HG03097 (cell line): ENCODE data around the gene IRS1.

Source experiments
- ATAC-seq: cut with Tn5 transposase; IDR thresholded peaks from one replicate; pipeline ENCODE4 v1.9.1; 2021; ENCODE audit not compliant: unreplicated experiment, low FRiP score

Gene IRS1

DNA sequence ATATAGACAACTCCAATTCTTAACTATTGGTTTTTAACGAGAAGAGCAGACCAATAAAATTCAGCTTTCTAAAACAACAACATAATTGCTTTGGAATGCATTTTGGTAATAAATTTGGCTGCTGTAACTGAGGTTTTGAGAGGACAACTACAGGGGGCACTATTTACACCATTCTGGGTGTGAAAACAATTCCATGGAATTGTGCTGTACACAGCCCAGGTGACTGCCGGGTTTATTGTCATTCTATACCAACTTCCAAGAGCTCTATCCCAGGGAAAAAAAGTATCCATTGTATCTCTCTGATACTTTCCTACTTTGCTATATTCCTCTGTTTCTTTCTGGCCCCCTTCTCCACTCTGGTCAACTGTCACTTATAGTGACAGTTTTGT, 38.4 kb downstream of the IRS1 start:
- ATAC-seq: no peak

DNA sequence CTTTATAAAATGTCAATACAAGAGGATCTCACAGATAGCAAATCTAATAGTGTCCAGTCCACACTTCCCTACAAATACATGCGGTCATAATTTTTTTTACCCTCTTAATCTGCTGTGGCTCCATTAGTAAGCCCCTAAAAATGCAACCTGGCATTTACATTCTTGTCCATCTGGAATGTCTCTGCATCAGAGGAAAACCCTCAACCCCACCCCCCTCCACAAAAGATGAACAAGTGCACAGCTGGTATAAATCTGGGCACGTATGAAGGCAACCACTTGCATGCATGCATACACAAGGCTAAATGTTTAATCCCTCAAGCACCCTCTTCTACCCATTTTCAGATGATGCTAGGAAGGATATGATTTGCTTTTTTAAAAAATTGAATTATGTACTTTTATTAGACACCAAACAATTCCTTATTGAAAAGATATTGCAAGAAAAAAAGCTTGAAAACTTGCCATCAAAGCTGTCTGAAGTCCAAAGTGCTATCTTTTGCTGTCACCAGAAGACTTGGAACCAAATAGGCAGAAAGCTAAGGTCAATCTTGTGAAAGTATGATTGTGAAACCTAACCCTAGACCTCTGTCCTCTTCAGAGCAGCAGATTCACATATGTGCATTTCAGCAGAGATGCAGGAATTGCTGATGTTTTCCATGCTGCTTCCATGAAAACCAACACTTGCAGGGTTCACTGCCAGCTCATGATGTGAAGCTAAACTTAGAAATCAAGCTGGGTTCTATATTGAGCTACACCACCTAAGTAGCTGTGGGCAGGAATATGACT, 39.0 kb downstream of the IRS1 start:
- no peak for ATAC-seq

DNA sequence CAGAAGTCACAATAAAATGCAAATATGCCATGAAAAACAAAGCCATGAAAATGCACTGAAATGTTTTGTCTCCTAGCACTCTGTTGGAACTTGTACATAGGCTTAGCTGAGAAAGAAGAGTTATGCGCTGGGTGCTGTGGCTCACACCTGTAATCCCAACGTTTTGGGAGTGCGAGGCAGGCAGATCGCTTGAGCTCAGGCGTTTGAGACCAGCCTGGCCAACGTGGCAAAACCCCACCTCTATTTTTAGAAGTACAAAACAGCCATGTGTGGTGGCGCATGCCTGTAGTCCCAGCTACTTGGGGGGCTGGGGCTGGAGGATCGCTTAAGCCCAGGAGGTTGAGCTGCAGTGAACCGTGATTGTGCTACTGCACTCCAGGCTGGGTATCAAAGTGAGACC, 39.9 kb downstream of the IRS1 start:
- no peak for ATAC-seq

DNA sequence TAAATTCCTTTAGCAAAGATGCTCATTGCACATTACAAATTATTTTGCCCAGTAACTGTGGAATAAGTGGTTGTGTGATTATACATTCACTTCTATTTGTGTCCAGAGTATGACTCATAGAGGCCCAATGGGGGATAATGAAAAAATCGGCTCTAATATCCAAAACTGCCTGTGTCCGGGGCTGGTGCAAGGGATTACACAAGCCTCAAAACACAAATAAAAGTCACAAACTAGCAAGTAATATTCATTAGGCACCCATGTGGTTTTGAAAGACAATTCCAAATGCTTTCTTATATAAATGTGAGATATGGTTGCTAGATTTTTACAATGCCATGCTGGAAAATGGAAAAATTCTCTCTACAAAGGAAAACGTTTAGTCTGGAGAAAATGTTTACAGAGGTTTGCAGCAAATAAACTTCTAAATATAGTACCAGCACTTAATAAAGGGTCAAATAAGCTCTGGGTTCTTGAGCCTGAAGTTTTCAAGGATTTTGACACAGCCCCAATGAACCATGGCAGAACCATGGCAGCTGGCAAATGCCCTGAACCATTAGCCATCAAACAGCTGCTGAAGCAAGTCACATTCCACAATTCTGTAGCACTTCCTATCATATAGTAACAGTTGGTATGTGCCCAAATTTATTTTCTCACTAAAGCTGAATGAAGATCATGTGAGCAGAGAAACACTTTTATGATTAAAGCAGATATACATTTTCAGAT, 40.5 kb downstream of the IRS1 start:
- no peak for ATAC-seq

DNA sequence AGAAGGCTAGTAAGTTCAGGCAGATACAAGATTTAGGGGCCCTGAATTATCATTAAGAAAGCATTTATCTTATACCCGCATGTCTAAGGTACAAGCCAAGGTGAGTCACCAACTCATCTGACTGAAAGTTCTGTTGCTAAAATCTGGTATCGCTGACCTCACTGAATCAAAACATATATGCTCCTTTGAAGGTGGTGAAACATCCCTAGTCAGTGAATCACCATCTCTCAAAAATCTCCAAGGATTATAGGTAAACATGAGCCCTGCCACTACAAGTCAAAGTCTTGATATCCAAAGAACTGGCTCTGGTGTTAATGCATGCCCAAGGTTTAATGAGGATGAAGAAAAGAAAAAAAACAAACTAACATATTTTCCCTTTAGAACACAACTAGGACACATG, 43.5 kb downstream of the IRS1 start:
- no peak for ATAC-seq

DNA sequence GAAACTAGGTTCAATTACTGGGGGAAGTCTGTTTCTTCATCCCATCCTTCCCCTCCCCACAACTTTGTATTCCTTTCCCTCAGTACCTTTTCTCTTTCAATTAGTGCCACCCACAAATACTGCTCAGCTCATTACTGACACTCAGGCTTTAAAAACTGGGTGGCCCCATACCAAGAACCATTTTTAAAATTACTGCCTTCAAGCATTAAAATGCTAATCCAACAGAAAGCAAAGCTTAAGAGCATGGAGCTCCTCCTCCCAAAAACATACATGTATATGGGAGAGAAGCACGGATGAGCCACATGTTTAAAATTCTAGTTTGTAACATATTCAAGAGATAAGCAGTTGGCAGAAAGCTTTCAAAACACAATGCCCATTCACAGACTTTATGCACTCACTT, 44.0 kb downstream of the IRS1 start:
- ATAC-seq: no peak

DNA sequence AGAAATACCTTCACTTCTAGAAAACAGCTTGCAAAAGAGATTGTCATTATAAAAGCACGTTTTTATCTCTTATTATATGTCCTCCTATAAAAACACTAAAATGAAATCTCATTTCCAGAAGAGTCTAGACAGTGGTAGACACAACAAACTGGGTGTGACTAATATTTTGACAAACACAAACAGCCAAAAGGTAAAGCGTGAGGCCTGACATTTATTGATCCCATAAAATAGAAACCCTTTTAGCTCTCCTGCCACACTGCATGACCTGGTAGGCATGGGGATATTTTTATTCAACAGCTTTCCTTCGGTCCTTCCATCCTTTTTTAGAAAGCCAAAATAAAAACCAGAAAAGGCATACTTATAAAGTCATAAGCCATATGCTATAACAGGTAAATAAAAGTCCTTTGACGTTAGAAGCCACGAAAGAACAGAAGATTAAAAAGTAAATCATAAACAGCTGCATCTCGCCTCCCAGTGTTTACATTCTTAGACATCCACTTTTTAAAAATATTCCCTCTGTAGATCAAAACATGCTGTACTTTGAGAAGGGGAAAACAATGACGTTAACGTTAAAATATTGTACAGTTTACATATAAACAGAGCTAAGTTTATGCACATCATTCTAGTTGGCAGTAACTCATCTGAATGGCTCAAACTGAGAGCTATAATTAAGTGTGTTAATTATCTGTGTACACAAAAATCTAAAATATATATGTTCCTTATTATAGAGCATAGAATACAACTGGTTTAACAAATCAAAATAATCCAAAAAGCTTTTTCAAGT, 44.6 kb downstream of the IRS1 start:
- ATAC-seq: no peak

DNA sequence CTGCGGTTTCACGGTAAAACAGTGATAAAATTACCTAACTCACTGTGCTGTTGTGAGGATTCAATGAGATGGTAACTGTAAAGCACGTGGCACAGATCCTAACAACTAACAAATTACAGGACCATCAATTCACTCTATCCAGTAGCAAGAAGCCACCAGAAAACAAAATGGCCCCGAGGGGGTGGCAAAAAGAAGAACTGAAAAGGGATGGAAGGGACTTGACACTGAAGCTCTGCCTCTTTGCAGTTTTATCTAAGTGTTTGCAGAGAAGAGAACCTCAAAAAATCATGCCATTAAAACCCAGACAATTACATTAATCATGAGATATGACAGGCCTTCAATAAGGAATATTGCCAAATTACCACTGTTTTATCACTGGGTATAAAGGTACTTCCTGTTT, 46.7 kb downstream of the IRS1 start:
- no peak for ATAC-seq

DNA sequence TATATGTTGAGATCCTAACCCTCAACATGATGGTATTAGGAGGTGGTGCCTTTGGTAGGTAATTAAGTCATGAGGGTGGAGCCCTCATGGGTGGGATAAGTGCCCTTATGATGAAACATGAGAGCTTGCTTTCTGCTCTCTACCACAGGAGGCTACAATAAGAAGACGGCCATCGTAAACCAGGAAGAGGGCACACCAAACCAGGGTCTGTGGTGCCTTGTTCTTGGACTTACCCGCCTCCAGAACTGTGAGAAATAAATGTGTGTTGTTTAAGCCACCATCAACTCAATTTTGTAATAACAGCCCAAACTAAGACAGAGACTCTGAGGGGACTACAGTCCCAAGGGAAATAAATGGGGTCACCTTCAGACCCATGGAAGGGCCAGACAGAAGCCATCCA, 52.3 kb downstream of the IRS1 start:
- ATAC-seq: no peak

DNA sequence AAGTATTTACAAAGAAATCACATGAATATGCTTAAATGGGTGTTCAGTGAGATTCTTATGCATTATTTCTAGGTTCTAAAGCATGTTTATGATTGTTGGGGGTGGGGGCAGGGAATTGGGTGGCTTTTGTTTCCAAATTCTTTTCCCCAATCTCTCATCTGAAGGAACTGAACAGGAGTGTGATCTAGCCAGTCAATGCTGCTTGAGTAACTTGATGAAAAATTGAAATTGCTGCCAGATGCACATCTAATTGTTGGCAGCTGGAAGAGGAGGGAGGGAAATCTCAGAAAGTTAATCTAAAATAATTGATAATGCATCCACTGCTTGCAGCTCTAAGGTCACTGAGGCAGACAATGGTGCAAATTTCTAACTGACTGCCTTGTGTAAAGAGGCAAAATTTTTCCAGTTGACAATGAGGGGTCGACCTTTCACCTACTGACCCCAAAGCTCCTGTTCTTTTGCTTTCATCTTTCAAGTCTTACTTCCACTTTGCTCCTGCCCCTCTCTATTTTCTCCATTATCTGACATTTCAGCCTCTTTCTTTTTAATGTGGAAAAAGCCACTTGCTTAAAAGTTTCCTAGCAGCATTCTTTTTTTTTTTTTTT, 53.3 kb downstream of the IRS1 start:
- ATAC-seq: no peak

DNA sequence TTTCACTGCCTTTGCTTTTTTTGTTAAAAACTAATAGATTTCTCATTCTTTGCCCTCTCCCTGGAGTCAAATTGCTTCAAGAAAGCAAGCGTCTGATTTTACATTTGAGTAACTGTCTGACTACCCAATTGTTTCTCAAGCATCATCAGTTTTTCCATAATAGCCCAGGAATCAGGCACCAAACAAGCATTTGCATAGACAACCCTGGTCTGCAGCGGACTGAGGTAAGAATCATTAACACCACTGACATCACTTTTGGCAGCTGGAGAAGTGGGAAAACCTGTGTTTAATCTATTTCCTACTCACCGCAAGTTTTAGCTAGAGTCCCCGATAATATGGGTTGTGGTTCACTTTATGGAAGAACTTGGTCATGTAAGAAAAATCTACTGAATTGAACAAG, 55.7 kb downstream of the IRS1 start:
- no peak for ATAC-seq

DNA sequence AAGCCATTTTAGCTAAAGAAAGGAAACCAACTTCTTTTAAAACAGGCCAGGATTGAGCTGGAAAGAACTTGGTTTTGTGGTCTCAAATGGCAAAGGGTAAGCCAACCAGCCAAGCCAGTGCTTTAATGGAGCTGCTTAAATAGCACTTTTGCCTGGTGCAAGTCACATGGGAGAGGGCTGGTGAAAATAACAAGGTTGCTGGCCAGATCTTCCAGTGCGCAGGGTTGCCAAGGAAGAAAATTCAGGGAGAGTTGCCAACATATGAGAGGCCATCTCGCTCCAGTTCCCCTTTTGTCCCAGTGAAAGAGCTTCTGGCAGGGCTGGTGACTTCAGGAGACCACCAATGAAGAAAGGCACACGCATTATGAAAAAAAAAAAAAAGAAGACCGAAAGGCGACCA, 57.3 kb downstream of the IRS1 start:
- ATAC-seq: no peak

DNA sequence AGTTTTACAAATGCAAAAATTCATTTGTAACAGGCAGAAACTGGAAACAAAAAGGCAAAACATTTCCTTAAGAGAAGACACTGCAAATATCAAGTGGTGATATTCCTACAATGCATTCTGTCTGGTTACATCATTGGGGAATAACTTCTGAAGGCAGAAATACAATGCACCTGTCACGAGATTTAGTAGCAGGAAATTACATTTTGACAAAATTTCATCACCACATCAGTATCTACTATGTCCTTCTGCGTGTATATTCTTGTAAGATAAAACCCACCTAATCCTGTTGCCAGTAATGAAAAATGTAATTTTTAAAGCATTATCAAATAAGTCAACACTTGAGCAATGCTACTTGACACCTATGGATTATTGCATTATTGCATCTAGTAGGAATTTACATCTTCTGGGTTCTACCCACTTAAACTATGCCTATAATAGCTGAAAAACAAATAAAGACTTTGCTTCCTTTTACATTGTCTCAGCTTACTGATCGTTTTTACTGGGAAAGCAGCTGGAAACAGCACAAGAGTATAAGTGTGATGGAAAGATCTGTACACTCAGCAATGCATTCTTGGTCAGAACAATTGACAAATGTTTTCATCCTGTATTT, 59.5 kb downstream of the IRS1 start:
- no peak for ATAC-seq

DNA sequence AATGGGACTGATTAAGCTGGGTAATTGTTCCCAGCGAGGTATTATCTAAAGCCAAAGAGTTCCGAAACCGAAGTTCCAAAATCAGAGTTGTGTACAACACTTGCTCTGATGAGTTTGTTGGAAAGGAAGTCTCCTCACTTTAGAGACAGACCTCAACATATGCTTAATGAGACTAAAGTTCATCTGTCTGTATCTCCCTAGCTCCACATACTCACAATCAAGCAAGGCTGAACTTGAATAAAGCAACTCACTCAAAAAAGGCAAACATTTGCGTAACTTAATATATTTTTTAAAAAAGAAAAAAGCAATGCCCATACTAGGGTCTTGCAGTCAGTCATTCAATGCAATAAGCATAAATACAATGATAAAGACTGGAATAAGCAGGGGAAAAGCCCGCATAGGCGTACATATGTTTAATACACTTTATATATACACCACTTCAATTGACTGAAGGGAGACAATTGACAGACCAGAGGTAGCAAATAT, 60.0 kb downstream of the IRS1 start:
- no peak for ATAC-seq

DNA sequence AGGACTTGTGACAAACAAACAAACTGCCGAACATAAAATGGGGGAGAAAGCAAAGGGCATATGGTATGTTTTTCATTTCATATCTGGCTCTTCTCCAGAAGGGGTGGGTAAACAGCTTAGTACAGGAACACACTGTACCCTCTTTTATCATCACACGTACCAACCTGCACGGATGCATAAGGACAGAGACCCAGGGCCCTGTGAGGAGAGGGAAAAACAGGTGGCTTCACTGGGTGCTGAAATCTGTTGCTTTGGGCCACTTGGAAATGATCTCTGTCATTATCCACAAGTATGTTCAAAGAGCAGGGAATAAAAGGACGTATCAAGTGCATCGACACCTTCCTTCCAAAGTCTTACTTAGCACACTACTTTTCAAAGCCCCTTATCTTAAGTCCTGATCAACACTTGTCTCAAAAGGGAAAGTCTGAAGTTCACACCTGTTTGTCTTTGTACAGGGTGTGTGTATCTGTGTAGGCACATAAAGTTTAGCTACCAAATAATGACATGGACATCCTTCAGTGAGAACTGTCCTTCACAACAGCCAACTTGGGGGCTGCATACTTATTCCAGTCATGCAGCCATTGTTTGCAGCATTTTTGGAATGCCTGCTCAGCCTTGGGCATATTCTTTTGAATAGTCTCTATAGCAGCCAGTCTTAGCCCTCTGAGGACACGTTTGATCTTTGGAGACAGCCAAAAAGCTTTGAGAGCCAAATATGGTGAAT, 60.6 kb downstream of the IRS1 start:
- ATAC-seq: no peak

DNA sequence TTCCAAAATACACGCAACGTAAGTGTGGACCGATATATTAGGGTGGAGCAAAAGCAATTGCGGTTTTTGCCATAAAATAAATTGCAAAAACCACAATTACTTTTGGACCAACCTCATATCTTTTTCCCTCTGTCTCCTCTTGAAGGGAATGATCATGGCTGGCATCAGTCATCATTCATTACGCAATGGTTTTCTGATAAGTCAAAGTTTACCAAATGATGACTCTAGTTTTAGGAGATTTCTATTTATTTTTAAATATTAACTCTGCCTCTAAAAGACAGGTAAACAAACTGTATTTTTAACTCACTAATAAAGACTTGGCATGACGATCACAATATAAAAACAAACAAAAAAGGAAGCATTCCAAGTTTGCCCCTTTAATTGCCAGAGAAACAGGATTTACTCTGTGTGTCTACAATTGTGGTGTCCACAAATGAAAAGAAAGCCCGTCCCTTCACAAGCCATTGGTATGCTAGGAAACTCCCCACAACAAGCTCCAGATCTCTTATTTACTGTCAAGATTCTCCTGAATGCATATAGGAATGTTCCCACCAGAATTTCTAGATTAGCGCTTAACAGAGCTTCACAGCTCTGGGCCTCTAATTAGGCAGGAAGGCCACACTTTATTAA, 61.3 kb downstream of the IRS1 start:
- no peak for ATAC-seq

DNA sequence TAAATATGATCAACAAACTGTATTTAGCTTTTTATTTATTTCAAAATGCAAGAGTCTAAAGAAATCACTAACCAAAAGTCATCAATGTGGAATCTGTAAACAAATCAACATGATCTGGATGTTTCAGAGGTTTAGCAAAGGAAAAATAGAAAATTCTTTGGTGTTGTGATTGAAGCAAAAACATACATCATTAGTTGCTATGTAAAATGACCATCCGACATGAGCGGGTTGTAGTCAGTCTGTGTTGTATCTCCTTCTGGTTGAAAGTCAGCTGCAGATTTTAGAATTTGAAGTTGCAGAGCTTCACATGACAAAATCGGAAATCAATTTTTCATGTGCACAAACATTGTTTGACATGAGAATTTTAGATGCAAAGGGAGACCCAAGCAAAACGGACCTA, 63.2 kb downstream of the IRS1 start:
- no peak for ATAC-seq

DNA sequence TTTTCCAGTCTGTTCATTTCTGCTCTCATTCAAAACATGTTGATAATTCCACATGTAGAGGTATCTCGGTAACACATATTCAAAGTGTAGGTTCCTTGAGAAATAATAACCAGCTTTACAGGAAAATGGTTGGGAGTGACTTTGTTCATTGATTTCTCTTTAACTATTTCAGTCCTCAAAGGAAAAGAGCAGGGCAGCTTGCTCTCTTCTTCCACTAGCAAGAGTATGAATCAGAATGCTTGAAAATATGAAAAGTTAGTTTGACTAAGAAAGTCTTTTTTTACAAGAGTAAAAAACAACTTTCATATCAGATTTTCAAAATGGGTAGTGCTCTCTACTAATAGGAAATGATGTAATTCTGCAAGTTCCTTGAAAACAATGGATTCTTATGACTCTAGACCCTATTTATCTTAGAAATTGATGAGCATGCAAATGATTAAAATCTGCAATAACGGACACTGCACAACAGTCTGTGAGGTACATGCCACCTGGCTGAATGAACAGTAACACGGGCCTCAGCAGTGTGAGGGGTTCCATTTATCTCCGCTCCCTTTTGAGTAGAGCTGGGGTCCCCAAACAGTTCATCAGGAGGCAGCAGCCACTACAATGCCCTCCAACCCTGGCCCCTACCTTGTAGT, 65.6 kb downstream of the IRS1 start:
- no peak for ATAC-seq
